ENCODE measurements around the gene PHLDA3. TPM values are rescaled to one million over a fixed set of nuclear protein-coding genes. Genes with fewer than 3 reads are reported as not detected.

The PHLDA3 gene
- total and polyA plus RNA-seq, 9 donors, result 4.7 to 38.2 (median 27.3) TPM

DNA sequence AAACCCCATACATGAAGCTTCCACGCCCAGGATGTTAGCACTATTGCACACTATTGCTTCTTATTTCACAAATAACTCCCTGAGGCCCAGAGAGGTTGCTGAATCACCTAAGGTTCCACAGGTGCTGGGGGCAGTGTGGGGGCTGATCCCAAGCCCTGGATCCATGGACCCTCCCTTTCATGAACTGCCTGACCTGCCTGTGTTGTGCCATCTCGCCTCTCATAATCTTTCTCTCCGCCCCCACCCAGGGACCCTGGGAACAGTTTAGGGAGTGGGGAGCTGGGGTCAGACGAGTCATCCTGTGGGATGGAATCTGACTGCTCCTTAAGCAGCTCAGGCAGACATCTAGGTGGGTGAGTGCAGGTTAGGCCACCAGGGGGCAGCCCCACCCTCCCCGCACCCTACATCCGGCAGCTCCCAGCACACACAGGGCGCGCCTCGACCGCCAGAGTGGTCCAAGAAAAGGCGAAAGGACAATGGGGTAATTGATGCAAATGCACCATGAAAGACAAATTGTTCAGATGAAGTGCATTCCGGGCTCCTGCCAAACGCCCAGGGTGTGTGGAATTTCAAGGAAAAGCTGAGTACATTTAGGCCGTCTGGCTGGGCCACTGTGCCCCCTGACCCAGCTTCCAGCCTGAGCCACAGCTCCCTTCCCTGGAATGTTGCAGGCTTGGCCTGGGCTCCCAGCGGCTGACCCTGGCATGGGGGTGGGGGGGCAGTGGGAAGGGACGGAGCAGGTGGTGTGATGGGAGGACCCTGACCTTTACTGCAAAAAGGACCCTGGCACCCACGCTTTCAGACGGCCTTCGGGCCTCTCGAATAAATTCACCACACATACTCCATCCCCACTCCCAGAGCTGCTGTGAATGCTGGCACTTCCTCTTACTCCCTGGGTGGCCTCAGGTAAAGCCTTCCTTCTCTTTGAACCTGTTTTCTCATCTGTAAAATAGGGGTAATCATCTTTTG is 20.8 kb downstream of the PHLDA3 start:
- Histone ChIP-seq H3K27me3 (no peaks in the 10 kb centered on the region), H3K36me3 (no peaks in the 10 kb centered on the region), H3K27ac (no peak overlapping the region), H3K9me3 (no peaks in the 10 kb centered on the region), H3K4me1 (ENCODE audit: insufficient read depth) (peaks cover 11% of the 10 kb centered on the region), H3K4me3 (no peak overlapping the region)
- TF ChIP-seq CTCF (IDR thresholded peaks at IDR 0.05) (peak; percentile 25 to 56 (median 50)), EP300 (IDR thresholded peaks at IDR 0.05) (no peak)
- intact Hi-C loops (cut with DNase I), result loop anchor here in 1 of 4 donors (10.0 kb wide), 1 partner anchor 67 kb away; no protein-coding TSS in a partner anchor
- 24 to 30% (median 27%) methylated on average over 20 of the region's 20 CpGs for WGBS, 3 donors
- DNase-seq, result peak; percentile 44 to 79 (median 67)

DNA sequence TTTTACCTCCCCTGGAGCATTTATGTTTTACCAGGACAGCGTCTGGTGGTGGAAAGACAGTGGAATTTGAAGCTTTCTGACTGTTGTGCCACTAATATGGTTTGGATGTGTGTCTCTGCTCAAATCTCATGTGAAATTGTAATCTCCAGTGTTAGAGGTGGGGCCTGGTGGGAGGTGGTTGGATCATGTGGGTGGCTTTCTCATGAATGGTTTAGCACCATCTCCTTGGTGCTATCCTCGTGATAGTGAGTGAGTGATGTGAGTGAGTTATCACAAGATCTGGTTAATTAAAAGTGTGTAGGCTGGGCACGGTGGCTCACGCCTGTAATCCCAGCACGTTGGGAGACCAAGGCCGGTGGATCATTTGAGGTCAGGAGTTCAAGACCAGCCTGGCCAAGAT is 23.7 kb downstream of the PHLDA3 start:
- no peak for DNase-seq

GRCh38 chr1:201444792-201445191 is 24.2 kb downstream of the PHLDA3 start:
- Histone ChIP-seq H3K27me3 (no peaks in the 10 kb centered on the region), H3K4me3 (no peak overlapping the region), H3K9me3 (no peaks in the 10 kb centered on the region), H3K4me1 (ENCODE audit: insufficient read depth) (peaks cover 6% of the 10 kb centered on the region), H3K27ac (no peak overlapping the region), H3K36me3 (no peaks in the 10 kb centered on the region)
- 86 to 91% (median 91%) methylated on average over 4 of the region's 4 CpGs for WGBS, 3 donors
- intact Hi-C loops (cut with DNase I), result loop anchor here in 1 of 4 donors (10.0 kb wide), 1 partner anchor 70 kb away; no protein-coding TSS in a partner anchor
- TF ChIP-seq CTCF (IDR thresholded peaks at IDR 0.05) (no peak), POLR2A (IDR thresholded peaks at IDR 0.05) (no peak), EP300 (IDR thresholded peaks at IDR 0.05) (no peak)
- no peak for DNase-seq

More for the DNA sequence above, 23.7 kb downstream of the PHLDA3 start:
- no peak overlapping the region for H3K27ac ChIP-seq
- H3K9me3 ChIP-seq, result no peaks in the 10 kb centered on the region
- no peak overlapping the region for H3K4me3 ChIP-seq
- TF ChIP-seq POLR2A (IDR thresholded peaks at IDR 0.05), result no peak
- TF ChIP-seq EP300 (IDR thresholded peaks at IDR 0.05), result no peak
- no peak for TF ChIP-seq CTCF (IDR thresholded peaks at IDR 0.05)
- peaks cover 6% of the 10 kb centered on the region for H3K4me1 ChIP-seq (ENCODE audit: insufficient read depth)
- H3K27me3 ChIP-seq, result no peaks in the 10 kb centered on the region
- WGBS, 3 donors, result 93 to 94% (median 94%) methylated on average over 6 of the region's 6 CpGs
- intact Hi-C loops (cut with DNase I), result loop anchor here in 1 of 4 donors (10.0 kb wide), 1 partner anchor 69 kb away; no protein-coding TSS in a partner anchor
- H3K36me3 ChIP-seq, result no peaks in the 10 kb centered on the region

DNA sequence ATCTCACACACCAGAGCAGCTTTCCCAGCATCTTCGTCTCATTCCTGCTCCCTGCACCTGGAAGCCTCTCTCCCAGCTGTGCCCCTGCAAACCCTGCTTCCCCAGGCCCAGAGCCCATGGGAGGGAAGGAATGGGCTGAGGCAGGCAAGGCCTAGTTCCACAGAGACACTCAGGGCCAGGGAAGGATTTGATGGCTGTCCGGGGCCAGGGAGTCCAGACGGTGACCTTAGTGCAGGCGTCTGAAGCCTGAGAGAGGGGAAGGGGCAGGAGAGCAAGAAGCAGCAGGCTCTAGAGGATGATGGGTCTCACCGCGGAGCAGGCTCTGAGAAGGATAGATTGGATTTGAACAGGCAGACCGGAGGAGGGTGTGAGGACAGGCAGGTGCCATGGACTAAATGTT is 25.2 kb downstream of the PHLDA3 start:
- TF ChIP-seq POLR2A (IDR thresholded peaks at IDR 0.05) (no peak), EP300 (IDR thresholded peaks at IDR 0.05) (no peak), CTCF (IDR thresholded peaks at IDR 0.05) (no peak)
- Histone ChIP-seq H3K36me3 (no peaks in the 10 kb centered on the region), H3K4me1 (ENCODE audit: insufficient read depth) (peaks cover 6% of the 10 kb centered on the region), H3K4me3 (no peak overlapping the region), H3K27ac (no peak overlapping the region), H3K9me3 (no peaks in the 10 kb centered on the region), H3K27me3 (no peaks in the 10 kb centered on the region)
- 90 to 94% (median 92%) methylated on average over 7 of the region's 7 CpGs for WGBS, 3 donors
- no peak for DNase-seq
- intact Hi-C loops (cut with DNase I), result loop anchor here in 1 of 4 donors (10.0 kb wide), 1 partner anchor 71 kb away; no protein-coding TSS in a partner anchor

All from ovary (tissue), 9 donors.